ENCODE measurements around the gene TMEM89.

TMEM89 gene

DNA sequence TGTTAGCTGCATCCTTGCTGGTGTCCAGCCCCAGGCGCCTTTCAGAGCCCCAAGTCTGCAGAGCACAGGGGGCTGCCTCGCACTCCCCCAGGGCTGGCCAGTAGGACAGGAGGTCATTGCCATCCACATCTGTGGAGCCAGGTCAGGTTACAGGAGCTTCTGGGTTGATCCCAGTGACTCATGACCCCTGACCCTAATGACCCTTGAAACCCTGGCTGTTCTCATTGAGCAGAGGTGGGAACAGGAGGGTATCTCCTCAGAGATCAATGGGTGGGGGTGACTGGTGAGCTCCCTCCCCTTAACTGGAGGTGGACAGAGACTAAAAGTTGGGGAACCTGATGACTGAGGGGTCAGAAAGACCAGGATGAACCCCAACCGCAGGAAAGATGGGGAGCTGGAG is 19.8 kb upstream of the TMEM89 start:
- Histone ChIP-seq H3K9me3 (ENCODE audit: insufficient read depth, low read length) (no peaks in the 10 kb centered on the region), H3K36me3 (ENCODE audit: insufficient read depth, insufficient read length, low read length) (peaks cover 60% of the 10 kb centered on the region), H3K9ac (ENCODE audit: insufficient read length, low read depth) (no peak overlapping the region), H3K4me3 (ENCODE audit: insufficient read length, low read depth) (no peak overlapping the region), H3K4me1 (ENCODE audit: insufficient read depth, insufficient read length) (peaks cover 11% of the 10 kb centered on the region), H3K27me3 (ENCODE audit: insufficient read depth, insufficient read length) (no peaks in the 10 kb centered on the region)
- no peak for DNase-seq (ENCODE audit: low read depth, low spot score)
- TF ChIP-seq YY1 (IDR thresholded peaks at IDR 0.05; ENCODE audit: insufficient read depth, insufficient read length) (no peak), ZNF274 (IDR thresholded peaks at IDR 0.05; ENCODE audit: low read depth, low read length) (no peak), SUZ12 (IDR thresholded peaks at IDR 0.05; ENCODE audit: extremely low read depth, insufficient read depth, insufficient read length) (no peak)

DNA sequence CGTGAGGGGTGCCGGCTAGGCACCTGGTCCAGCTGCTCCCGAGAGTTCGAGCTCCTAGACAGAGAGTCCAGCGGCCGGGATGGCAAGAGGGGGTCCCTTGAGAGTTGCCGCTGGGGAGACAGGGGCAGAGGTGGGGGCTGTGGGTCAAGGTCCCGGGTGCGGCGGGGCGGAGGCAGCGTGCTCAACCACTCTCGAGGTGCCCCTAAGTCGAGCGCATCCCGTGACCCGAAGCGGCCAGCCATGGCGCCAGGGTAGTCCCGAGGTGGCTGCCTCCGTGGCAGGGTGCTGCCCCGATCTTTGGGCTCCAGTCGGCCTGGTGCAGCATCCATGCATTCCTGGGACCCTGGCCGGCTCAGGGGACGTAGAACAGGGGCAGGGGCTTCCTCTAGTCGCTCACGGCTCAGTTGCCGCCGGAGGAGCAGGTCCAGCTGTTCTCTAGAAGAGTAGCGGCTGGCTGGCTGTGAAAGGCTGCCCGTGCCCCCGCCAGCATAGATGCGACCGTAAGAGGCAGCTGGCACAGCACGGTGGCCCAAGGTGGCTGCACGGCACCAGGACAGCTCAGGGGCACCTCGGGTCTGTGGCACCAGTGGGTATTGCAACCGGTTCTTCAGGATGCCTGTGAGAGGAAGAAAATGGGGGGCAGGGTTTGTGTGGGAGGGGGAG is 18.5 kb upstream of the TMEM89 start:
- Histone ChIP-seq H3K36me3 (ENCODE audit: insufficient read depth, insufficient read length, low read length) (peaks cover 51% of the 10 kb centered on the region), H3K27me3 (ENCODE audit: insufficient read depth, insufficient read length) (no peaks in the 10 kb centered on the region), H3K4me3 (ENCODE audit: insufficient read length, low read depth) (no peak overlapping the region), H3K9me3 (ENCODE audit: insufficient read depth, low read length) (no peaks in the 10 kb centered on the region), H3K9ac (ENCODE audit: insufficient read length, low read depth) (no peak overlapping the region), H3K4me1 (ENCODE audit: insufficient read depth, insufficient read length) (peaks cover 11% of the 10 kb centered on the region)
- DNase-seq (ENCODE audit: low read depth, low spot score) = no peak
- TF ChIP-seq ZNF274 (IDR thresholded peaks at IDR 0.05; ENCODE audit: low read depth, low read length) (no peak), YY1 (IDR thresholded peaks at IDR 0.05; ENCODE audit: insufficient read depth, insufficient read length) (no peak), SUZ12 (IDR thresholded peaks at IDR 0.05; ENCODE audit: extremely low read depth, insufficient read depth, insufficient read length) (no peak)

DNA sequence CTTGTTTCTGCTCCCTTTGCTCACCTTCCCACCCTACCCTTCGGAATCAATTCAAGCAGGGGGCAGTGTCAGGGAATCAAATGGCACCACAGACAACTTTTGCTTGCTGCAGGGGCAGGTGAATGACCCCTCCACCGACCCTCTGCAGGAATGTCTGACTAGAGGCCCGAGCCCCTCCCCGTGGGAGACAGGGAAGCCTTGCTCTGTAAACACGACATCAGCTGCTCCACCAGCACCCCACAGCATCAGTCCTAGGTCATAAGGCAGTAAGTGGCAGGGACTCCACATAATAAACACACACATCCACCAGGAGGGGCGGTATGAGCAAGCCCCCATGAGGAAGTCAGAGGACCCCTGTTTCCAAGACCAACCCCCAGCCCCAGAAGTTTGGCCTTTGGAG is 15.7 kb upstream of the TMEM89 start:
- no peaks in the 10 kb centered on the region for H3K9me3 ChIP-seq (ENCODE audit: insufficient read depth, low read length)
- no peaks in the 10 kb centered on the region for H3K27me3 ChIP-seq (ENCODE audit: insufficient read depth, insufficient read length)
- H3K36me3 ChIP-seq (ENCODE audit: insufficient read depth, insufficient read length, low read length) = peaks cover 49% of the 10 kb centered on the region
- H3K4me1 ChIP-seq (ENCODE audit: insufficient read depth, insufficient read length) = peaks cover 15% of the 10 kb centered on the region
- H3K4me3 ChIP-seq (ENCODE audit: insufficient read length, low read depth) = no peak overlapping the region
- no peak for DNase-seq (ENCODE audit: low read depth, low spot score)
- TF ChIP-seq SUZ12 (IDR thresholded peaks at IDR 0.05; ENCODE audit: extremely low read depth, insufficient read depth, insufficient read length) = no peak
- no peak for TF ChIP-seq ZNF274 (IDR thresholded peaks at IDR 0.05; ENCODE audit: low read depth, low read length)
- peak overlapping the region; percentile 24 for H3K9ac ChIP-seq (ENCODE audit: insufficient read length, low read depth)

DNA sequence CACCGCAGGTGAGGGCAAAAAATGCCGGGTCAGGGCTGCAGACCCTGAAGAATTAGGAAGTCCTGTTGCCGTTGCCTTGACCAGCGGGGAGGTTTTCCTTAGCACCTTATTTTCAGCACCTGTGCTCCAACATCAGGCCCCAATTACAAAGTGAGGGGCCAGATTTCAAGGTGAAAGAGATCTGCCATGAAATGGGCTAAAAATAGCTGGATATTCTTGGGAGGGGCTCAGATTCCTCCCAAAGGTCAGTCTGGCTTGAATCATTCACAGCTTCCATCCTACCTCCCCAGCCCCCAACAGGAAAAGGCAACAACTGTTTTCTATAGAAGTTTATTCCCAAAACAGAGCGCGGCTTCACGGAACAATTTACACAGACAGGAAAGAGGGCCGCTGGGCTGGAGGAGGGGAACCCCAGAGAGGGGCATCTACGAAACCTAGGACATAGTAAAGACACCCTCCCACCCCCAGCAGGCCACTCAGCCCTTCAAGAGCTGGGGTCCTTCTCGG is 14.6 kb upstream of the TMEM89 start:
- Histone ChIP-seq H3K27me3 (ENCODE audit: insufficient read depth, insufficient read length) (no peaks in the 10 kb centered on the region), H3K9ac (ENCODE audit: insufficient read length, low read depth) (peak overlapping the region; percentile 75), H3K4me1 (ENCODE audit: insufficient read depth, insufficient read length) (peaks cover 15% of the 10 kb centered on the region), H3K36me3 (ENCODE audit: insufficient read depth, insufficient read length, low read length) (peaks cover 50% of the 10 kb centered on the region), H3K4me3 (ENCODE audit: insufficient read length, low read depth) (peak overlapping the region; percentile 94), H3K9me3 (ENCODE audit: insufficient read depth, low read length) (no peaks in the 10 kb centered on the region)
- no peak for DNase-seq (ENCODE audit: low read depth, low spot score)
- no peak for TF ChIP-seq ZNF274 (IDR thresholded peaks at IDR 0.05; ENCODE audit: low read depth, low read length)
- TF ChIP-seq YY1 (IDR thresholded peaks at IDR 0.05; ENCODE audit: insufficient read depth, insufficient read length) = no peak
- no peak for TF ChIP-seq SUZ12 (IDR thresholded peaks at IDR 0.05; ENCODE audit: extremely low read depth, insufficient read depth, insufficient read length)

DNA sequence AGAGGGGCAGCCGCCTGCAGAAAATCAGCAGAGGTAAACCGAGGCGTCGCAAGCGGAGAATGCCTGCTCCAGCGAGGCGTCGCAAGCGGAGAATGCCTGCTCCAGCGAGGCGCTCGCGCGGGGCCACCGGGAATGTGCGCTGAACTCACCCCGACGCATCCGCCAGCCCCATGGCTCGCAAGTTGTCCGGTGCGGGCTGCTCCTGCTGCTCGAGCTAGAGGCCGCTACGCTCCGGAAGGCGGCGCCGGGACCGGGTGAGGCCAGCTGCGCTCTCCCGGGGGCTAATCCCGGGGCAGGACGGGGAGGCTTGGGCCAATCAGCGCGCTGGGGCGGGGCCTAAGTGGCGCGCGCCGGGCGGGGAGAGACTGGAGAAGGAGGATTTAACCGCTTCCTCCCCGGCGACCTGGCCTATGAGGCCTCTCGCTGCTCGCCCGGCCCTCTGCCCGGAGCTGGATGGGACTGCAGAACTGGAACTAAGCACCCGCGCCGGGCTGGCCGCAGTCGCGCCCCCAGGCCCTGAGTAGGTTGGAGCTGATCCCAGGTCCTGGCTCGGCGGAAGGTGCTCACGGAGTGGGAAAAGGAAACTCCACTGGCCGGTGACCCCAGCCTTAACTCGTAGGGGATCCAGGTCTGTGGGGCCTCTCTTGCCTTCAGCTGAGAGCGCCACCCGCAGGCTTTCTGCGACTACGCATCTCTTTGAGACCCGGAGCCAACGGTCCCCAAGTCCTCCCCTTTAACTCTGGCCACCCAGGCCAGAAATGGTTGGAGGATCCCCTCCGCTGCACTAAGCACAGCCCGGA is 13.9 kb upstream of the TMEM89 start, which contains the start of gene SLC26A6:
SLC26A6 (minus strand) TSS at position 240 of the 800 bp plus-strand sequence; CDS start at position 172, 68 bp downstream.
- no peak for TF ChIP-seq SUZ12 (IDR thresholded peaks at IDR 0.05; ENCODE audit: extremely low read depth, insufficient read depth, insufficient read length)
- TF ChIP-seq ZNF274 (IDR thresholded peaks at IDR 0.05; ENCODE audit: low read depth, low read length) = no peak
- TF ChIP-seq YY1 (IDR thresholded peaks at IDR 0.05; ENCODE audit: insufficient read depth, insufficient read length) = no peak
- H3K4me3 ChIP-seq (ENCODE audit: insufficient read length, low read depth) = peak within 1 kb of the TSS; percentile 94
- no peaks in the 10 kb centered on the region for H3K9me3 ChIP-seq (ENCODE audit: insufficient read depth, low read length)
- H3K4me1 ChIP-seq (ENCODE audit: insufficient read depth, insufficient read length) = peaks cover 15% of the 10 kb centered on the region
- DNase-seq (ENCODE audit: low read depth, low spot score) = peak; percentile 98
- H3K27me3 ChIP-seq (ENCODE audit: insufficient read depth, insufficient read length) = no peaks in the 10 kb centered on the region
- peaks cover 53% of the 10 kb centered on the region for H3K36me3 ChIP-seq (ENCODE audit: insufficient read depth, insufficient read length, low read length)
- H3K9ac ChIP-seq (ENCODE audit: insufficient read length, low read depth) = peak within 1 kb of the TSS; percentile 96

DNA sequence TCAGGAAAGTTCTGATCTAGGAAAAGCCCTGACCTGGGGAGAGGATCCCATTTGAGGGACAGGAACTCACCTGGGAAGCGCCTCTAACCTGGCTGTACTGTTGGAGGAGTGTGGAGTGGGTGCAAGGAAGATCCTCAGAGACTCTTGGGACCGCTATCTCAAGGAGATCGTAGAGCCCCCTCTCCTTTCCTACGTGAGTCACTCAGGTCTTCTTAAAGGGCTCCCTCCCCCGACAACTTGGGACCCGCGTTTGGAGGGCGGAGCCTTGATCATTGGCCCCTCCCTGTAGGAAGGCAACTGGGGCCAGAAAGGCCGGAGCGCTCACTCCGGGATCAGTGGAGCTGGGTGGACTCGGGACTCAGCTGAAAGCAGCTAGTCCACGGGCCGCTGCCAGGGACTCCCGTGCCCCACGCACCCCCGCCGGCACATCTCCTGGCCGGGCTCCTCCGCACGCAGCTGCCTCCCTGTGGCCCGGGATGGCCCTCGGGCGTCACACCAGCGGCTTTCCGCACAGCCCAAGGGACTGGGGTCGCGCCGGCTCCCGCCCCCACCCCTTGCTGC is 13.2 kb upstream of the TMEM89 start:
- H3K9me3 ChIP-seq (ENCODE audit: insufficient read depth, low read length) = no peaks in the 10 kb centered on the region
- H3K4me3 ChIP-seq (ENCODE audit: insufficient read length, low read depth) = peak overlapping the region; percentile 94
- H3K4me1 ChIP-seq (ENCODE audit: insufficient read depth, insufficient read length) = peaks cover 18% of the 10 kb centered on the region
- peak overlapping the region; percentile 96 for H3K9ac ChIP-seq (ENCODE audit: insufficient read length, low read depth)
- H3K36me3 ChIP-seq (ENCODE audit: insufficient read depth, insufficient read length, low read length) = peaks cover 54% of the 10 kb centered on the region
- TF ChIP-seq ZNF274 (IDR thresholded peaks at IDR 0.05; ENCODE audit: low read depth, low read length) (no peak), YY1 (IDR thresholded peaks at IDR 0.05; ENCODE audit: insufficient read depth, insufficient read length) (no peak), SUZ12 (IDR thresholded peaks at IDR 0.05; ENCODE audit: extremely low read depth, insufficient read depth, insufficient read length) (no peak)
- DNase-seq (ENCODE audit: low read depth, low spot score) = peak; percentile 57
- no peaks in the 10 kb centered on the region for H3K27me3 ChIP-seq (ENCODE audit: insufficient read depth, insufficient read length)

DNA sequence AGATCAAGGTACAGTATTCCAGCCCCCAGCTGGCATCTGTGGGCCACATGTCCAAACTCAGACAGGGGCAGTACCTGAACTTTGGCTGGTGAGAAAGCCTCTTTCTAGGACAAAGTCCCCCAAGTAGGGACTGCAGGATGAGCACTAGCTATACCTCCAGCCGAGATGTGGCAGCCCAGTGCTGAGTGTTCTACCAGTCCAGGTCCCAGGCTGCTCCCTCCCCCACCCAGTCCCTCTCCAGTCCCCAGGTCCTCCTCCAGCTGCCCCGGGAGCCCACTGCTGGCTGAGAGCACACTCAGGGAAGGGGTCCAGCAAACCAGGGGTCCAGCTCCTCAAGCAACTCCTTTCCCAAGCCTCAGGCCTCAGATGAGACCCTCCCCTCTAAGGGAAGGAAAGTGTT is 12.2 kb upstream of the TMEM89 start:
- Histone ChIP-seq H3K9ac (ENCODE audit: insufficient read length, low read depth) (peak overlapping the region; percentile 96), H3K27me3 (ENCODE audit: insufficient read depth, insufficient read length) (no peaks in the 10 kb centered on the region), H3K4me1 (ENCODE audit: insufficient read depth, insufficient read length) (peaks cover 21% of the 10 kb centered on the region), H3K9me3 (ENCODE audit: insufficient read depth, low read length) (no peaks in the 10 kb centered on the region), H3K36me3 (ENCODE audit: insufficient read depth, insufficient read length, low read length) (peaks cover 54% of the 10 kb centered on the region), H3K4me3 (ENCODE audit: insufficient read length, low read depth) (peak overlapping the region; percentile 94)
- TF ChIP-seq SUZ12 (IDR thresholded peaks at IDR 0.05; ENCODE audit: extremely low read depth, insufficient read depth, insufficient read length) (no peak), YY1 (IDR thresholded peaks at IDR 0.05; ENCODE audit: insufficient read depth, insufficient read length) (no peak), ZNF274 (IDR thresholded peaks at IDR 0.05; ENCODE audit: low read depth, low read length) (no peak)
- DNase-seq (ENCODE audit: low read depth, low spot score) = no peak

All from NT2/D1 (cell line).